GM19043 (cell line): ENCODE measurements around the gene MYH7B.

Experiments used
- ATAC-seq: cut with Tn5 transposase; IDR thresholded peaks from one replicate; pipeline ENCODE4 v1.9.1; 2021; ENCODE audit warnings: low read depth; ENCODE audit not compliant: unreplicated experiment

MYH7B gene

DNA sequence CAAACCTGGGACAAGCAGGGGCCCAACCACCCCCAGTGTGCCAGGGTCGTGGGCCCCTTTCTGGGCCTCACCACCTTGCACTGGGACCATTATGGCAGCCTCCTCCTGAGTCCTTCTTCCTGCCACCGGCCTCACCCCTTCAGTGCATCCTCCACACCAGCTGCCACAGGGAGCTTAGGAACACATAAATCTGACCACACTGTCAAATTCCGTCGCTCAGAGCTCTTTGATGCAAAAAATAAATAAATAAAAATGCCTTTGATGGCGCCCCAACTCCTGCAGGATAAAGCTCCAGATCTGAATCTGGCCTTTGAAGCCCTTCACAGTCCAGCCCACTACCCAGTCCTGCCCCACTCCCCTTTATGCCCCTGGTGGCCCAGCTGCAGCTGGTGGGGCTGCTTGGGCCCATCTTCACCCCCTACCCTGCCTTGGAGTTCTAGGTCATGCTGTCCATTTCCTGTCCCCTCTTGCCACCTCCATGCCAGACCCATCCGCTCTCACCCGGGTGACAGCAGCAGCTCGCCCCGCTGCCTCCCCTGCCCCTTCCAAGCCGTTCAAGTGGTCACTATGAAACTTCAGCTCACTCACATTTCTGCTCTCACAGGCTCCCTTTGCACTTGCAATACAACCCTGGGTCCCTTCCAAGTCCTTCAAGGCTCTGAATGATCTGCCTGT lies 16.0 kb downstream of the MYH7B start:
- ATAC-seq = no peak

DNA sequence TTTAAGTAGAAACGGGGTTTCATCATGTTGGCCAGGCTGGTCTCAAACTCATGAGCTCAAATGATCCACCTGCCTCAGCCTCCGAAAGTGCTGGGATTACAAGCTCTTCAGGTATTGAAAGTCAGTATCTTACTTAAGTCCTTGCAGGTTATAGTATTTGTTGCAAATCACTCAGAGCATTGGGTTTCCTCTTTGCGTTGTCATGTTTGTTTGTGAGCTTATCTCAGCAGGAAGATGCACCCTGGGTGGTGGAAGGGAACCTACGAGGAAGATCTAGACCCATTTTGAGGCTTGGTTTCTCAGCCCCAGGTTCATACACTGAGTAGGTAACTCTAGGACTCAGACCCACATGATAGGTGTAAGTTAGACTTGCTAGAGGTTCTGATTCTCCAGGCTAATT lies 18.6 kb downstream of the MYH7B start:
- ATAC-seq = no peak

DNA sequence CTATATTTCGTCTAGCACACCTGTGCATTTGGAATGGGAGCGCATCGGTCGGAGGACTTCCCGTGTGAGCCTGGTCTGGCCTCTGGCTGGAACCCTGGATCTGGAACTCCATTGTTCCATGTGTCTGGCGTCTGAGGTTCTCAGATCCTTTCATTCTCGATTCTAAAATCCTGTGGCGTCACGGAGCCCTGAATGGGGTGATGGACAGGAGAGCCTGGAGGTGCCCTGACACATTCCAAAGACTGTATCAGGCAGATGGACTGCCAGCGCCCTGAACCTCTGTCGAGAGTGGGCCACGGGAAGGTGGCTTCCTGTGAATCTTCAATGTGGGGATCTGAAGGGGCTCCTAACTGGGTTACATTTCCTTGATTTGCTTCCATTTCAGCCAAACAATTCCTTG lies 20.6 kb downstream of the MYH7B start:
- no peak for ATAC-seq

DNA sequence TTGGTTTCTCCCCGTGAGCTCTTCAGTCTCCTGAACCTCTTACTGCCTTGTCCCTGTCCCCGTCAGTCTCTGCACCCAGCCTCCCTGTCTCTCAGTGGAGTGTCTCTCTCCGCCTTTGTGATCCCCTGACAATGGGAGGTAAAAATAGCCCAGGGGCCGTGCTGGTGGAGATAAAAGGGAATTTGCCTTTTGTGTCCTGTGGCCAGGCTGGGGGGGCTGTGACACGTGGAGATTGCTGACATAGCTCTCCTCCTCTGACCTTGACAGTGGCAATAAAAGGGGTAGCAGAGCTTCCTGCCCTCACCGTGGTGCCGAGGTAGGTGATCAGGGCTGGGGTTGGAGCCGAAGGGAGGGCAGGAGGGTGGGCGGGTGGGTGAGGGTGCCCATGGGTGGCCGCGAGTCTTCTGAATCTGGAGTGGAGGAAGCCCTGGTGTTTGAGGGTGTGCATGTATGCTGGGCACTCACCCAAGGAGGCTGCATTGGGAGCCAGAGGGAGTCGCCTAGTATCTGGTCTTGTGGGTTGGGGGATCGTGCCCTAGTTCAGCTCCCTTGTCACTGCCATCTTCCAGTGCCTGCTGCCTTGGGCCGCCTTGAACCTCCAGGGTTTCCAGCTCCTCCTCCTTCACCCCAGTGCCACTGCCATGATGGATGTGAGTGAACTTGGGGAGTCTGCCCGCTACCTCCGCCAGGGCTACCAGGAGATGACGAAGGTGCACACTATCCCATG lies 21.9 kb downstream of the MYH7B start:
- ATAC-seq = no peak

DNA sequence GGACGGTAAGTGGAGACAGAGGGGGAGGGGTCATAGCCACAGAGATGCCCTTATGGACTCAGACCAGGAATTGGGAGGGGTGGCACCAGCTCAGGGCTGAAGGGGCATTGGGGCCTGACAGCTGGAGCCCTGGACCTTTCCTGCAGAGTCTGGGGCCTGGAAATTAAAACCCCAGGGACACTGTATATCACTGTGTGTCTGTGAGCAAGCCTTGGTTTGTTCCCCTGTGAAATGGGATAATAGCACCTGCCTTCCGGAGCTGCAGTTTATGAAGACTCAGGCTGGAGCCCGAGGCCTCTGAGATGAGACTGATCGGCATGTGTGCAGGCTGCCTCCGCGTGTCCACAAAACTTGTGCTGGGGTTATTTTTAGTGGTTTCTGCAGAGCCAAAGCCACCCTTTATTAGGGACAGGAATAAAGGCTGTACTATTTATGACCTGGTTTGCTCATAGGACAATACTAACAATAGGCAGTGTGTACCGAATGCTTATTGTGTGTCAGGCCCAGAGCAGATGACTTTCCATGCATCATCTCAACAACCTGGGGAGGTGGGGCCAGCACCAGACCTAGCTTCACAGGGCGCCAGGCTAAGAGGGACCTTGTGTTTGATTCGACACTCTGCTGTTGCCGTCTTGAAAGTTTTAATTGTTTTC lies 22.6 kb downstream of the MYH7B start:
- no peak for ATAC-seq

DNA sequence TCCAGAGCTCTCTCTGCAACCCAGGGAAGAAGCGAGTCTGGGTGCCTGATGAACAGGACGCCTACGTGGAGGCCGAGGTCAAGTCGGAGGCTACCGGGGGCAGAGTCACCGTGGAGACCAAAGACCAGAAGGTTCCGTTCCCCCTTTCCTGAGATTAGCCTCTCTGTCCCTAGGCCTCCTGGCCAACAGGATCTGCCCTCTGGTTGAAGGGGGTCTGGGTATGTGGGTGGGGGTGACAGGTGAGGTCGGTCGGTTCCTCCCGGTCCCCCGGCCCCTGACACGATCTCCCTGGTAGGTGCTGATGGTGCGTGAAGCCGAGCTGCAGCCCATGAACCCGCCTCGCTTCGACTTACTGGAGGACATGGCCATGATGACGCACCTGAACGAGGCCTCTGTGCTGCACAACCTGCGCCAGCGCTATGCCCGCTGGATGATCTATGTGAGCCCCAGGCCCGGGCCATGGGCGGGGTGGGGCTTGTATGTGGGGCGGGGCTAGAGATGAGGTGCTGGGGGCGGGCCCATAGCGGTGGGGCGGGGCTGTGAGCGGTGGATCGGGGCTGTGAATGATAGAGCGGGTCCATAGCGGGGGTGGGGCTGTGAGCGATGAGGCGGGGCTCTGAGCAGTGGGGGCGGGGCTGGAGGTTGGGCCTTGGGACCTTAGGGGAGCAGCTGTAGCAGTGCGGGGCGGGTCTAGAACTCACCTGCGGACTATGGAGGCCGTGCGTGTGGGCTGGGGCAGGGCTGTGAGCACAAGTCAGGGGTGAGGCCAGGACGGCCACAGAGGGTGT lies 23.9 kb downstream of the MYH7B start:
- no peak for ATAC-seq

DNA sequence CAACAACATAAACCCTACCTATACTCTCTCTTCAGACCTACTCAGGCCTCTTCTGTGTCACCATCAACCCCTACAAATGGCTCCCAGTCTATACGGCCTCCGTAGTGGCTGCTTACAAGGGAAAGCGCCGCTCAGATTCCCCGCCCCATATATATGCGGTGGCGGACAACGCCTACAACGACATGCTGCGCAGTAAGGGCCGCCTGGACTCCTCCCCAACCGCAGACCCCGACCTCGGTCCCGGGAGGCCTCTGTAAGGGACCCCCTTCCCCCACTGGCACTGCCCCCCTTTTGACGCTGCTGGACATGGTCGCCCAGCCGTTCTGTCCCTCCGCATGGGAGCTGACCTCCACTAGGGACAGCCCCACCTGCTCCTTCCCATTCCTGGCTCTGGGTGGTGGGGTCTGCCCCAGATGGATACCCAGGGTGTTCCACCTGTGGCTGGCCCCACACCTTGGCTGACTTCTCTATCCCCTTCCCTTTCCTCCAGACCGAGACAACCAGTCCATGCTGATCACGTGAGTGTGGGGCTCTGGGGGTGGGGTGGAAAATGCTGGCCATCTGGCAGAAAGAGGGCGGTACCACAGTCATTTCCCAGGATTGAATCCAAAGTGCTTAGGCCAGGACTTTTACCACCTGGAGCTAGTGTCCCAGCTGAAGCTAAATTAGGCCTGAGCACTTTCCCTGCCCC lies 25.0 kb downstream of the MYH7B start:
- ATAC-seq = no peak

DNA sequence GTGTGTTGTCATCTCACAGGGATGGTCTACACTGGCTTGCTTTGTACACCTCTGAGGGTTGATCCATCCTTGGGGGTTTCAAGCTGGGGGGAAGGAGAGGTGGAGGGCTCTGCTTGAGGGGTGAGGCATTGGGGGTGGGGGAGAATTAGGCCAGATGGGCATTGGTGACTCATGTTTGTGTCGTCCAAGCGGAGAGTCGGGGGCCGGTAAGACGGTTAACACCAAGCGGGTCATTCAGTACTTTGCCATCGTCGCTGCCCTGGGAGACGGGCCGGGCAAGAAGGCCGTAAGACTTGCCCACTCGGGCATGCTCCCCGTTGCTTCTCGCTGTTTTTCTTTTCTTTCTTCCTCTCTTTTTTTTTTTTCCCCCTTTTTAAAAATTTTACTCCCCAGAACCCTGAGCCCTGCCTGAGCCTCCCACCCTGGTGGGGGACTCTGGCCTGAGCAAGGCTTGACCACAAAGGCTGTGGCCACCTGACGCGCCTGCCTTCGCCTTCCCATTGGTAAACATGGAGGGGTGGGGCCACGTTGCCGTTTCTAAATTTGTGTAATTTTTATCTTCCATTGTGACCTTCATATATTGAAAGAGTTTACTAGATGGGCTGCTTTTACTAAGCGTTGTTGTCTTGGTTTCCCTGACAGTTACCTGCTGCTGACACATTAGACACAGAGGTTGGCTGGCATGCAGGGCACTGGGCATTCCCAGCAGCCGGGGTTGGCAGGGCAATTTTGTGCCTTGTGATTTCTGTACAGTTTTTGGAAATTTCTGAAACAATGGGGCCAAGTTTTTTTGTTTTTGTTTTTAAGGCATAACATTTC lies 26.8 kb downstream of the MYH7B start:
- no peak for ATAC-seq

DNA sequence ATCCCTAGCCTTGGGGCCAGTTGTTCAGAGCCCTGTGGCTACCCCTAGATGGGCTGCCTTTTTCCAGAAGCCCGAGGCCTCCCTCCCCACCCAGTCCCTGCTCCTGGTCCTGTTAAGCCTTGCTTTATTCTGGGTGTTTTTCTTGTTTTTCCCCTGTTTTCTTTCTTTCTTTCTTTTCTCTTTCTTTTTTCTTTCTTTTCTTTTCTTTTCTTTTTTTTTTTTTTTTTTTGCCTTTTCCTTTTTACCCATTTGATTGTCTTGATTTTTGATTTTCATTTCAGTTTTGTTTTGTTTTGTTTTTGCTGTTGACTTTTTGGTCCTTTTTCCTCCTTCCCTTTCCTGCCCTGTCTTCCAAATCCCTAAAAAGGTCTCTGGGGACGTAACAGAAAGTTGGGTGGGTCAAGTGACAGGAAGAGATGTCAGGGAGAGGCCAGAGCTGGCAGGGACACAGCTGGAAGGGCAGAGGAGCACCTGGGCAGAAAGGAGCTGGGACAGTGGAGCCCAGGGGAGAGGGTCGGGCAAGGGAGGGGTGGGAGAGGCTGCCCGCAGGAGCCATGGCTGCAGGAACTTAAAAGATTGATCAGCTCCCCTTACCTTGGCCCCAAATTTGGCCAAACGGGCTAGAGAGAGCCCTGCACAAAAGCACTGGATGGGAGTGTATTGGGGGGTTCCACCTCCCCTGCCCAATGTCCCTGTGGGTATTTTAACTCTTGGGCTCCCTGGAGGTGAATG lies 27.6 kb downstream of the MYH7B start:
- ATAC-seq = no peak

DNA sequence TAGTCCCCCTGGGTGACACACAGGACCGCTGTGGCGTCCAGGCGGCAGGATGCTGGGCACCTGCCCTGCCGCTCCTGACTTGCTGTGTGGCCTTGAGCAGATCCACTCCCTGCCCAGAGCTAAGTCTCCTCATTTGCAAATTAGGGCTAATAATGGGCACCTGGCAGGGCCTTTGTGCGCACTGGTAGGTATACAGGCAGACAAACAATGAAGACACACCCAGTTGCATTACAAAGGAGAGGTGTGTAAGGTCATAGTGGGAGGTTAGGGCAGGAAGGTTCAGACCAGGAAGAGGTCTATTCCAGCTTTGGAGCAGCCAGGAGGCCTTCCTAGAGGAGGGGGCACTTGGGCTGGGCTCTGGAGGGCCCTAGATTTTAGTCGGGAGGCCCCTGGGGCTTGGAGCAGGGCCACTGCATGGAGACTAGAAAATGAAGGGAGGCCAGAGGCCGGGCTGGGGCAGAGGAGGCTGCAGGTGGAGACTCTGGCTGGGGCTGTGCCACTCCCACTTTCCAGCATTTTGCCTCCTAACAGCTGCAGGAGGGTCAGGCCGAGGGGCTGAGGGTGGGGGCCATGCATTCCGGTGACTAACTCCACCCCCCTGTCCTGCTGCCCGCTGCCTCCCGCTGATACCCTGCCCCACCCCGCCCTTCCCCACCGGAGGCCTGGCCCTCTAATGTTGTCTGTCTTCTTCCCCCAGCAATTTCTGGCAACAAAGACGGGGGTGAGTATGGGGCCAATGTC lies 28.5 kb downstream of the MYH7B start:
- ATAC-seq = no peak

DNA sequence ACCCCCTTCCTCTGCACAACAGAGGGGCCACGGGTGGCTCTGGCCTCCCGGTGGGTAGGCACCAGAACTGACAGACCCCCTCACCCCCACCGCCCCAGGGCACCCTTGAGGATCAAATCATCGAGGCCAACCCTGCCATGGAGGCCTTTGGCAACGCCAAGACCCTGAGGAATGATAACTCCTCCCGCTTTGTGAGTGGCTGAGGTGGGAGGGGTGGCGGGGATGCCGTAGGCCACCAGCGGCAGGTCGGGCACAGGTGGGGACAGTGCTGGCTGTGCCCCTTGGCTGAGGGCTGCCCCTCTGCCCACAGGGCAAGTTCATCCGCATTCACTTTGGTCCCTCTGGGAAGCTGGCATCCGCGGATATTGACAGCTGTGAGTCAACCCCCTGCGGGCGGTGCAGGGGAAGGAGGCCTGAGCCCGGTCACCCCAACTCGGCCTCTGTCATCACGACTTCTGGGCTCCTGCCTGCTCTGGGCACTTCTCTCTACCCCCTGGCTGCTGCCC lies 29.1 kb downstream of the MYH7B start:
- no peak for ATAC-seq

DNA sequence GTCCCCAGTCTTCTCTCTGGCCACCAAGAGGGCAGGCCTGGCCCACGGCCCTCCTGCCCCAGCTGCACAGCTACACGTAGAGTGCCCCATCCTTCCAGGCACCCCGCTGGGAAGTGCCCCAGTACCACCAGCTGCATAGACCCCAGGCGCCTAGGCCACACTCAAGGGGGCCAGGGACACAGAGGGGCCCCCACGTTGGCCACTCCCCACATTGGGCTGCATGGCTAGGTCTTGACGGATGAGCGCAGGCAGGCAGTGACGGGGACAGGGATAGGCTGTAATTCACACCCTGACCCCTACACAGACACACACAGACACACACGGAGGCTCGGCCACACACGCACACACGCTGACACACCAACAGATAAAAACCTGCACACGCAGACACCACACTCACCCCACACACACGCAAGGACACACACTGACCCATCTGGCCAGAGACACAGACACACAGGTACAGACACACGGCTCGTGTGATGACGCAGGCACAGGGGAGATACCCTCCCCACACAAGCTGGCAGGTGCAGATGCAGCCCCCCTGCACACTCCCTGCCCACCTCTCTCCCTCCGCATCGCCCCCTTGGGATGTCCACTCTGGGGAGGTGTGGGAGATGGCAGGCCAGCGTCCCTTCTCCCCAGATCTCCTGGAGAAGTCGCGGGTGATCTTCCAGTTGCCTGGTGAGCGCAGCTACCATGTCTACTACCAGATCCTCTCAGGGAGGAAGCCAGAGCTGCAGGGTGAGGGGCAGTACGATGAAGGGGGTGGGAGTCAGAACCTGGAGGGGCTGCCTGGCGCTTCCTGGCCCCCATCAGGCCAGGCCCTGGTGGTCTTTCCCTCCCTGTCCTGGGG lies 30.0 kb downstream of the MYH7B start:
- no peak for ATAC-seq

DNA sequence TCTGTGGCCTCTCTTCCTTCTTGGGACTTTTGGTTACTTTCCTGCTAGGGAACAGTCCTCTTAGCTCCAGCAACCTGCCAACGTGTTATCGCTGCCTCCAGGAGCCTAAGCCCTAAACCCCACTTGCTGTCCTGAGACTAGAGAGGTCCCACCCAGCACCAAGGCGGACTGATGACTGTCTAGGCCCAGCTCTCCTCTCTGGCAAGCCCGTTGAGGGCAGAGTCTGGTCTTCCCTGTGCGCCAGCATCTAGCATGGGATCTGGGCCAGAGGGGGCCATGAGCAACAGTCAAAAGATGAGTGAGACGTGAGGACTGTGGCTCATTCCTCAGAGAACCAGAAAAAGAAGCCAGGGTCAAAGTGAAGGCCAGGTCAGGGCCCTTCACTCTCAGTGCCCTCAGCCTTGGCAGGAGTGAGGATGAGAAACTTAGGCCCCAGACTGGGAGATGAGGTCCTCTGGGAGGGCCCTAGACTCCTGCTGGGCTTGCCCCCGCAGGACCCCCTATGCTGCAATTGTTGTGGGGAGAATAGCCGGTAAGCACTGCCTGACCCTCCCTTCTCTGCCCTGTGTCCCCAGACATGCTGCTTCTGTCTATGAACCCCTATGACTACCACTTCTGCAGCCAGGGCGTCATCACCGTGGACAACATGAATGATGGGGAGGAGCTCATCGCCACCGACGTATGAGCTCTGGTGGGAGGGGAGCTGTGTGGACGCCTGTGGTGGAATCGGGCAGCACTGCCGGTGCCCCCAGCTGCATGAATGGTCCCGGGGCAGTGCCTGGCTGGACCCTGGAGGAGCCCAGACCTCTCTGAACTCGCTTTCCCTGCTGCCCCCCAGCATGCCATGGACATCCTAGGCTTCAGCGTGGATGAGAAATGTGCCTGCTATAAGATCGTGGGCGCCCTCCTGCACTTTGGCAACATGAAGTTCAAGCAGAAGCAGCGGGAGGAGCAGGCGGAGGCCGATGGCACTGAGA lies 30.9 kb downstream of the MYH7B start:
- ATAC-seq = no peak

DNA sequence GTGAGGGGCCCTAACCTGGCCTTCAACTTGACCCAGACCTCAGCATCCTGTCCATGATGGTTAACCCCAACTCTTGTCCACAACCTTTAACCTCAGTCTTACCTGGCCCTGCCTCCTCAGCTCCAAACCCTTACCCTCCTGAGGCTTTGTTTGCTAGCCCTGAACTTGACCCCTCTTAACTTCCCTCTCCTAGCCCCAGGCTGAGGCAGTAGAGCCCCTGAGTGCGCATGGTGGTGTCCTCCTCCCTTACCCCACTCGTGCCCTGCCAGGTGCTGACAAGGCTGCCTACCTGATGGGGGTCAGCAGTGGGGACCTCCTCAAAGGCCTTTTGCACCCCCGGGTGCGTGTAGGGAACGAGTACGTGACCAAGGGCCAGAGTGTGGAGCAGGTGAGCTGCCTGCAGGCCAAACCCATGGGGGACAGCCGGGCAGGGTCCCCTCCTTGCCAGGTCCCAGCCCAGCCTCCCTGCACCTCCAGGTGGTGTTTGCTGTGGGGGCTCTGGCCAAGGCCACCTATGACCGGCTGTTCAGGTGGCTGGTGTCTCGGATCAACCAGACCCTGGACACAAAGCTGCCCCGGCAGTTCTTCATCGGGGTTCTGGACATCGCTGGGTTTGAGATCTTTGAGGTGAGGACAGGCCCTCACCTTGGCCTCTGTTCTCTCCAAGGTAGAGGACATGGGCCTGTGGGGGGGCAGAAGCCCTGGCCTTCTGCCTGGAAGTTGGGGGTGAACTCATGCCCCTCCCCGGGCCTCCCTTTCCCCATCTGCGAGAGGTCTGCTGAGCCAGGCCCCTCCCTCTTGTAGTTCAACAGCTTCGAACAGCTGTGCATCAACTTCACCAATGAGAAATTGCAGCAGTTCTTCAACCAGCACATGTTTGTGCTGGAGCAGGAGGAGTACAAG lies 31.9 kb downstream of the MYH7B start:
- ATAC-seq = no peak

DNA sequence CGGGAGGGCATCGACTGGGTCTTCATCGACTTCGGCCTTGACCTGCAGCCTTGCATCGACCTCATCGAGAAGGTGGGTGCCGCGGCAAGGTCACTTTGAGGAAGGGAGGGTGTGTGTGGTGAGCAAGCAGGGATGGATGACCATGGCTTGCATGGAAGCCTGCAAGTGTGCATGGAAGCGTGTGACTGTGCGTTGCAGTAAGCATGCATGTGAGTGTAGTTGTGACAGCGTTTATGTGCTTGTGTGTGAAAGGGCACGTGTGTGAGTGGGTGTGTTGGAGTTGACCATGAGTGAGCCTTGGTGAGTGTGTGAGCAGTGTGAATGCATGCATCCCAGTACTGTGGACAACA lies 32.5 kb downstream of the MYH7B start:
- ATAC-seq = no peak
